DOHH2 (cell line): ENCODE data around the gene ZNF526.

ENCODE experiments used
- H3F3A ChIP-seq: fragments of 200-600 bp; sonication (generic), shearing (Covaris generic); 2 replicates; pipeline ENCODE4 v1.6.0; 2016; ENCODE audit warnings: antibody characterized with exemption, mild to moderate bottlenecking; ENCODE audit not compliant: control insufficient read depth, insufficient read depth
- H3K27ac ChIP-seq: fragments of 200-600 bp; sonication (generic); 2 replicates; pipeline ENCODE4 v1.5.1; 2014; ENCODE audit warnings: low read depth, mild to moderate bottlenecking, low read length, moderate library complexity
- H3K27me3 ChIP-seq: fragments of 200-600 bp; sonication (generic); 2 replicates; pipeline ENCODE4 v1.6.1; 2014; ENCODE audit warnings: mild to moderate bottlenecking, low read length, mixed read lengths; ENCODE audit not compliant: control insufficient read depth
- H3K36me3 ChIP-seq: fragments of 200-600 bp; sonication (generic); 2 replicates; pipeline ENCODE4 v1.6.1; 2014; ENCODE audit warnings: mild to moderate bottlenecking, low read length, moderate library complexity, mixed read lengths; ENCODE audit not compliant: control insufficient read depth
- H3K4me1 ChIP-seq: fragments of 200-600 bp; sonication (generic); 2 replicates; pipeline ENCODE4 v1.6.1; 2014; ENCODE audit warnings: mild to moderate bottlenecking, low read length, mixed read lengths; ENCODE audit not compliant: control insufficient read depth
- H3K4me2 ChIP-seq: fragments of 200-600 bp; sonication (generic); 2 replicates; pipeline ENCODE4 v1.6.0; 2014; ENCODE audit warnings: mild to moderate bottlenecking, low read length, moderate library complexity
- H3K4me3 ChIP-seq: fragments of 200-600 bp; sonication (generic); 2 replicates; pipeline ENCODE4 v1.5.1; 2014; ENCODE audit warnings: mild to moderate bottlenecking, low read length, mixed read lengths
- H3K79me2 ChIP-seq: fragments of 200-600 bp; sonication (generic); 2 replicates; pipeline ENCODE4 v1.6.1; 2014; ENCODE audit warnings: mild to moderate bottlenecking, low read length, mixed read lengths; ENCODE audit not compliant: control insufficient read depth
- H3K9me2 ChIP-seq: fragments of 200-600 bp; sonication (generic); replicated peaks from 2 replicates; pipeline ENCODE4 v1.6.1; 2014; ENCODE audit warnings: mild to moderate bottlenecking, low read length, mixed read lengths; ENCODE audit not compliant: control insufficient read depth
- H3K9me3 ChIP-seq: fragments of 200-600 bp; sonication (generic); 2 replicates; pipeline ENCODE4 v1.6.1; 2014; ENCODE audit warnings: antibody characterized with exemption, low read length, mixed read lengths; ENCODE audit not compliant: control insufficient read depth, insufficient read depth
- H4K20me1 ChIP-seq: fragments of 200-600 bp; sonication (generic); 2 replicates; pipeline ENCODE4 v1.6.0; 2014; ENCODE audit warnings: low read depth, mild to moderate bottlenecking, antibody characterized with exemption, low read length, moderate library complexity; ENCODE audit not compliant: control insufficient read depth, insufficient read depth
- CTCF ChIP-seq: fragments of 200-600 bp; sonication (generic); IDR thresholded peaks from one replicate; pipeline ENCODE4 v1.5.1; 2014; ENCODE audit warnings: antibody characterized with exemption, mild to moderate bottlenecking, low read depth, low read length; ENCODE audit not compliant: poor library complexity, severe bottlenecking
- EZH2phosphoT487 ChIP-seq: fragments of 200-600 bp; sonication (generic); IDR thresholded peaks from 2 replicates; pipeline ENCODE4 v1.6.1; 2017; ENCODE audit warnings: borderline replicate concordance, mild to moderate bottlenecking, antibody characterized with exemption, low read length, moderate library complexity, mixed read lengths

The ZNF526 gene

GRCh38 chr19:42247640-42248199 is 27.6 kb downstream of the ZNF526 start:
- peaks cover 44% of the 10 kb centered on the region for H3K79me2 ChIP-seq
- H3F3A ChIP-seq = peaks cover 22% of the 10 kb centered on the region
- H3K4me1 ChIP-seq = peaks cover 27% of the 10 kb centered on the region
- H3K4me3 ChIP-seq = no peak overlapping the region
- H3K4me2 ChIP-seq = no peak overlapping the region
- no peak overlapping the region for H3K27ac ChIP-seq
- H4K20me1 ChIP-seq = no peaks in the 10 kb centered on the region; the same call in 1 of the 2 replicates
- TF ChIP-seq CTCF (no peak), EZH2phosphoT487 (no peak)
- H3K27me3 ChIP-seq = no peaks in the 10 kb centered on the region
- H3K9me3 ChIP-seq = no peaks in the 10 kb centered on the region
- H3K9me2 ChIP-seq = no peaks in the 10 kb centered on the region
- H3K36me3 ChIP-seq = peaks cover 44% of the 10 kb centered on the region

- Histone ChIP-seq H3K4me3 (no peak overlapping the region), H4K20me1 (no peaks in the 10 kb centered on the region; the same call in 1 of the 2 replicates), H3K79me2 (peaks cover 48% of the 10 kb centered on the region), H3K36me3 (peaks cover 51% of the 10 kb centered on the region), H3K4me1 (peaks cover 32% of the 10 kb centered on the region), H3K9me3 (no peaks in the 10 kb centered on the region), H3K27me3 (no peaks in the 10 kb centered on the region), H3F3A (peaks cover 20% of the 10 kb centered on the region), H3K4me2 (no peak overlapping the region), H3K9me2 (no peaks in the 10 kb centered on the region), H3K27ac (no peak overlapping the region)
- no peak for TF ChIP-seq EZH2phosphoT487
- TF ChIP-seq CTCF = no peak
These were observed 28.4 kb downstream of the ZNF526 start for GRCh38 chr19:42248270-42249148.

GRCh38 chr19:42249149-42249750 is 29.1 kb downstream of the ZNF526 start:
- peaks cover 55% of the 10 kb centered on the region for H3K36me3 ChIP-seq
- H3K27ac ChIP-seq = no peak overlapping the region
- no peaks in the 10 kb centered on the region for H3K9me3 ChIP-seq
- H3K4me1 ChIP-seq = peaks cover 32% of the 10 kb centered on the region
- no peak for TF ChIP-seq EZH2phosphoT487
- TF ChIP-seq CTCF = no peak
- no peaks in the 10 kb centered on the region for H3K27me3 ChIP-seq
- H3K9me2 ChIP-seq = no peaks in the 10 kb centered on the region
- H3K4me3 ChIP-seq = no peak overlapping the region
- no peak overlapping the region for H3K4me2 ChIP-seq
- no peaks in the 10 kb centered on the region; the same call in 1 of the 2 replicates for H4K20me1 ChIP-seq
- peaks cover 47% of the 10 kb centered on the region for H3K79me2 ChIP-seq
- peaks cover 17% of the 10 kb centered on the region for H3F3A ChIP-seq
